Measurements from ENCODE around the gene HSPBP1. TPM values are rescaled to one million over a fixed set of nuclear protein-coding genes. Genes with fewer than 3 reads are reported as not detected.

The HSPBP1 gene
- total RNA-seq, 1 donor from 2014 or later, result 28.6 TPM

DNA sequence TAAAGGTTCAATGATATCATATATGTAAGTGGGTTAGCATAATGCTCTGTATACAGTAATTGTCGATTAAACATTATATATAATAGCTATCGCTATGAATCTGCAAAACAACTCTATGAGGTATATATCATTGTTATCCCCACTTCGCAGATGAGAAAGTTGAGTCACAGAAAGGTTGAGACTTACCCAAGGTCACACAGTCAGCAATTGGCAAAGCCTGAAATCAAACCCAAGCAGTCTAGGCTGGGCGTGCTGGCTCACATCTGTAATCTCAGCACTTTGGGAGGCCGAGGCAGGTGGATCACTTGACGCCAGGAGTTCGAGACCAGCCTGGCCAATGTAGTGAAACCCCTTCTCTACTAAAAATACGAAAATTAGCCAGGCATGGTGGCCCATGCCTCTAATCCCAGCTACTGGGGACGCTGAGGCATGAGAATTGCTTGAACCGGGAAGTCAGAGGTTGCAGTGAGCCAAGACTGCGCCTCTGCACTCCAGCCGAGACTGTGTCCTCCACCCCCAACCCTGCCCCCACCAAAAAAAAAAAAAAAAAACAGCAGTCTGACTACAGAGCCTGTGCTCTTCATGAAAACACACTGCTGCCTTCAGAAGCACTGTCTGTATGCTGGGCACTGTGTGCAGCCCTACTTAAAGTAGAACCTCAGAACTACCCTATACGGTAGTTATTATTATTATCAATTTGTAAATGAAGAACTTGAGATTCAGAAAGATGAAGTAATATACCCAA is 1.3 kb downstream of the HSPBP1 start:
- ATAC-seq, result no peak
- no peak for DNase-seq
- intact Hi-C loops (cut with micrococcal nuclease), result no loop called here

DNA sequence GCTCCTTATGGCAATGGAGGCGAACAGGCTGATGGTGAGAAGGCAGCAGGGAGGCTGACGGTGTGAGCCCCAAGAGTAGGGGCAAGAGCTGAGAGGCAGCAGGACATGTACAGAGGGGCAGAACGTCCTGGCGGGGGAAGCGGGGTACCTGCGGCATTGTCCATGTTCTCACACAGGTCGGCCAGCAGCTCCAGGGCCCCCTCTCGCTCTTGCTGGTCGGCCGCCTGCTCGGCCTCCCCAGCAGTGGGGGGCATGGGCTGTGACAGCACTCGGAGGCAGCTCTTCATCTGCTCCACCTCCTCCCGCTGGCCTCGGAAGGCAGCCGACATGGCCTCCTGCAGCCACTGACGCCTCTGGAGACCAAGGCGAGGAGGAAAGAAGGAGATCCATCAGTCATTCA is 2.4 kb downstream of the HSPBP1 start:
- DNase-seq (no peak), ATAC-seq (no peak)
- intact Hi-C loops (cut with micrococcal nuclease), result no loop called here

DNA sequence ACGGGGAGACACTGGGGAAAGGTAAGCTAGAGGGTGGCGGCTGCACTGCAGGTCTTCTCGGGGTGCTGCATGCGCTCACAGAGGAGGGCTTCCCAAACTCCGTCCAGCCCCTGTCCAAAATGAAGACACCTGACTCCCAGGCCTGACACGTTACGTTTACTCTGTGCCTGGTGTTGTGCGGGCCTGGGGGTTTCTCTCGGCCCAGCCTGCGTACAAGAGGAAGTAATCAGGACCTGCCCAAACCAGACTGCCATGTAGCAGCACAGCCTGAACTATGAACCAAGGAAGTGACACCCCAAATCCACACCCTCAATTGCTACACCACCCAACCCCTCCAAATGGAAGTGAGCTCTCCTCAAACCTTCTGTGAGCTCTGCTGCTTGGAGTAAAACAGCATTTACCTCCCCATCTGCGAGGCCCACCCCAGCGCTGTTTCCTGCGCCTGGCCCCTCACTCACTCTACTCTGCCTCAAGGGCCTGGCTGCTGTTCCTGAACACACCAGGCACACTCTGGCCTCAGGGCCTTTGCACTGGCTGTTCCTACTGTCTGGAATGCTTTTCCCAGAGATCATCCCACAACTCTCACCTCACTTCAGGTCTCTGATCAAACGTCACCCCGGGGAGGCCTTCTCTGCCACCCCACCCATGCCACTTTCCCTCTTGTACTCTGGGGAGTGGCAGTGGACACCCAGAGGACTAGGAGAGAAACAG is 3.0 kb downstream of the HSPBP1 start:
- DNase-seq, result no peak
- intact Hi-C loops (cut with micrococcal nuclease), result no loop called here
- ATAC-seq, result no peak

DNA sequence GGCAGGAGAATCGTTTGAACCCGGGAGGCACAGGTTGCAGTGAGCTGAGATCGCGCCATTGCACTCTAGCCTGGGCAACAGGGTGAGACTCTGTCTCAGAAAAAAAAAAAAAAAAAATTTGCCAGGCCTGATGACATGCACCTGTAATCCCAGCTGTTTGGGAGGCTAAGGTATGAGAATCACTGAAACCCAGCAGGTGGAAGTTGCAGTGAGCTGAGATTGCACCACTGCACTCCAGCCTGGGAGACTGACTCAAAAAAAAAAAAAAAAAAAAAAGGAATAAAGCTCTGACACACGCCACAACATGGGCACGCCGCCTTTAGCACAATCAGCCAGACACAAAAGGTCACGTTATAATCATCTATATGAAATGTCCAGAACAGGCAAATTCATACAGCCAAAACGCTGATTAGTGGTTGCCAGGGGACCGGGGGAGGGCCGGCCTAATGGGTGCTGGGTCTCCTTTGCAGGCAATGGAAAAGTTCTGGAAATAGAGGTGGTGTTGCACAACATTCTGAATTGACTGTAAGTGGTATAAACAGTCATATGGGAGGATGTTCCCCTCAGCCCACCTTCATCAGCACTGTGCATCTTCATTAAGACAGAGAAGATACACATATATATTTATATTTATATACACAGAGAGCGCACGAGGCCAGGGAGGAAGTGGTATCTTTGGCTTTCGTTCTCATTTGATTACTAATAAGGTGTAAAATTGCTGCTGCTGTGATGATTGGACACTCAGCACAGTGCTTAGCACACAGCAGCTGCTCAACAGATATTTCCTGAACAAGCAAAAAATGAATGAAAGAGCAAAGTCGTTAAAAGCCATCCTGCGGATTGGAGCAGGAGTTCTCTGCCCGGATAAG is 3.8 kb downstream of the HSPBP1 start:
- intact Hi-C loops (cut with micrococcal nuclease), result no loop called here
- no peak for ATAC-seq

DNA sequence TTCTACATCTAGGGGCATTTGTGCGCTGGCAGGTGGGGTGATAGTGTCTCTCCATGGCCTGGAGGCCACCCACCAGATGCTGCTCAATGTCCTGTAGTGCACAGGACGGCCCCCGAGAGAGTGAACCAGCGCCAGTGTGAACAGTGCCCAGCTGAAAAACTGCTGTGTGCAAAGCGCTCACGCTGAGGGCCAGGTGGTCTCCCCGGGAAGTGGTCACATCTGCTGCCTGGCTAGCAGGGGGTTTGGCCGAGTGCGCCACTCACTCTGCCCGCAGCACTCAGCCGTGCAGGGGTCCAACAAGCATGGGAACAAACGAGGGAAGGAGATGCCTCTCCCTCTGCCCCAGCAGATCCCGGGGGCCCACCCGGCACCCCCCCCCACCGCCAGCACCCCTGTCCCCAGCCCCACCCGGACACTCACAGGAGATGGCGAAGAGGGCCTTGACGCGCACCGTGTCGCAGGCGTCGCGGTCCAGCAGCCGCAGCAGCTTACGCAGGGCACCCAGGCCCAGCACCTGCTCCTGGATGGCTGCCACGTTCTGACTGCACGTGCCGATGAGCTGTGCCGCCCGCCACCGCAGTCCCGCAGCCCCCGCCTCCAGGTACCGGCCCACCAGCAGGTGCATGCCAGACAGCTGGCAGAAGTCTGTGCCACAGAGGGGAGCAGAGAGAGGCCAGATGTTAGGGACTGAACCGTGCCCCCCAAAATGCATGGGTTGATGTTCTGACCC is 5.8 kb downstream of the HSPBP1 start:
- no peak for DNase-seq
- intact Hi-C loops (cut with micrococcal nuclease), result no loop called here
- no peak for ATAC-seq

More for the DNA sequence above, 3.8 kb downstream of the HSPBP1 start:
- no peak for DNase-seq

DNA sequence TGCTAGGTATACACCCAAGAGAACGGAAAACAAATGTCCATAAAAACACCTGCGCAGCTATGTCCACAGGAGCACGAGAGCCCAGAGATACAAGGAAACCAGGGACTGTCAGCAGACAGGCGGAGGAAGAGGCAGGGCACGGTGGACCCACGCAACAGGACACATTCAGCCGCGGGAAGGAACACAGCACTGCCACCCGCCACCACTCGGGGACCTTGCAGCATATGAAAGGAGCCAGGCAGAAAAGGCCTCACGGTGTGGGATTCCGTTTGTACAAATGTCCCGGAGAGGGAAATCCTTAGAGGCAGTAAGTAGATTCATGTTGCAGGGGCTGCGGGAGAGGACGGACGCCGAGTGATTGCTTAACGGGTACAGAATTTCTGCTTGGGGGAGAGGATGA is 7.8 kb downstream of the HSPBP1 start:
- no peak for ATAC-seq
- no peak for DNase-seq
- intact Hi-C loops (cut with micrococcal nuclease), result no loop called here

DNA sequence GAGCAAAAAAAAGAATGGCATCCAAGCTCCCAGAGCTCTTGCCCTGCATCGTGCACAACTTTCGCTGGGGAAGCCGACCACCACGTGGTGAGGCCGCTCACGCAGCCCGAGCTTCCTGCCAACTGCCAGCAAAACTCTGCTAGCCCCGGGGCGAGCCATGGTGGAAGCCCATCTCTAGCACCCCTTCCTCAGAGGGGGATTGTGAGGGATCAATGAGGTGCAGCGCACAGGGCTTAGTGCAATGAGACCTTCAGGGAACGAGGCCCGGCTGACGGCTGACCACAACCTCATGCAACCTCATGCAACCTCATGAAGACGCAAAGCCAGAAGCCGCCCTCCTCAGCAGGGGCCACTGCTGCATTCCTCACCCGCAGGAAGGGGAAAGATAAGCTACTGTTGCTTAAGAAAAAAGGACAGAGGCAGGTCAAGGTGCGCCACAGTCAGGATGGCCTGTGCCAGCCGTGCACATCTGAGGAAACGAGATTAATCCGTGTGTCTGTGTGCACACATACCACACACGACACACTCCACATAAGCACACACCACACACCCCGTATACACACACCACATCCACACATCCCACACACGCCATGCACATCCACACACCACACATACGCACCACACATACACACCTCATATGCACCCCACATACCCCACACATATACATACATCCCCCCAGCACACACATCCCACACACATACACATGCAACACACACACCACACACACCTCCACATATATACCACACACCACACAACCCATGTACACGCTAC is 9.6 kb downstream of the HSPBP1 start:
- DNase-seq (no peak), ATAC-seq (no peak)
- intact Hi-C loops (cut with micrococcal nuclease), result no loop called here

DNA sequence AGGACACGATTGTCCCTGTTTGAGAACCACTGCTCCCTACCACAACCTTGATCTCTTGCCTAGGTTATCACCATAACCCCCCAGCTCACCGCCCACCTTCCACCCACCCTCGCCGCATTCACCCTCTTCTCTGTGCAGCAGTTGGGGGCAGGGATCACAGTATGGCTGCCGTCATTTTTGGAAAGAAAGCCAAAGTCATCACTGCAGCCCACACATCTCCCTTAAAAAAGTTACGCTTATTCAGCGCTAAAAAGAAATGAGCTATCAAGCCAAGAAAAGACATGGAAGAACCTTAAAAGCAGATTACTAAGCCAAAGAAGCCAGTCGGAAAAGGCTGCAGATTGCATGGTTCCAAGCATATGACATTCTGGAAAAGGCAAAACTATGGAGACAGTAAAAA is 10.6 kb downstream of the HSPBP1 start:
- intact Hi-C loops (cut with micrococcal nuclease), result no loop called here
- no peak for DNase-seq
- ATAC-seq, result no peak

DNA sequence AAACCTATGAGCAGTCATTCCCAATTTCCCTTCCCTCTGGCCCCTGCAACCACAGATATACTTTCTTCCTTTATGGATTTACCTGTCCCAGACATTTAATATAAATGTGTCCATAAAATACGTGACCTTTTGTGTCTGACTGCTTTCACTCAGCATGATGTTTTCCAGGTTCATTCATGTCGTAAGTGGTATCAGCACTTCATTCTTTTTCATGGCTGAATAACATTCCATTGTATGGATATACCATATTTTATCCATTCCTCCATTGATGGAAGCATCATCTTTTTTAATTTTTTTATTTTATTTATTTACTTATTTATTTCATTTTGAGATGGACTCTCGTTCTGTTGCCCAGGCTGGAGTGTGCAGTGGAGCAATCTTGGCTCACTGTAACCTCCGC is 13.1 kb downstream of the HSPBP1 start:
- DNase-seq (no peak), ATAC-seq (no peak)
- intact Hi-C loops (cut with micrococcal nuclease), result no loop called here

DNA sequence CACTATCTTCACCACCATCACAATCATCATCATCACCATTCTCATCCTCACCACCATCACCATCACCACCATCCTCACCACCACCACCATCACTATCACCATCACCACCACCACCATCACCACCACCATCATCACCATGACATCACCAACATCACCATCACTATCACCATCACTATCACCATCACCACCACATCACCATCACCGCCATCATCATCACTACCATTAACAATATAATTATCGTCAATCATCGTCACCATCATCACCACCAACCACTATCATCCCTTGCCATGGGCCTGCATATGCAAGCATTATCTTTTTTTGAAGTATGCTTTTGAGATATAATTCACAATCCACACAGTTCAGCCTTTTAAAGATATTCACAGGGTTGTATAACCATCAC is 13.5 kb downstream of the HSPBP1 start:
- DNase-seq (no peak), ATAC-seq (no peak)
- intact Hi-C loops (cut with micrococcal nuclease), result no loop called here

DNA sequence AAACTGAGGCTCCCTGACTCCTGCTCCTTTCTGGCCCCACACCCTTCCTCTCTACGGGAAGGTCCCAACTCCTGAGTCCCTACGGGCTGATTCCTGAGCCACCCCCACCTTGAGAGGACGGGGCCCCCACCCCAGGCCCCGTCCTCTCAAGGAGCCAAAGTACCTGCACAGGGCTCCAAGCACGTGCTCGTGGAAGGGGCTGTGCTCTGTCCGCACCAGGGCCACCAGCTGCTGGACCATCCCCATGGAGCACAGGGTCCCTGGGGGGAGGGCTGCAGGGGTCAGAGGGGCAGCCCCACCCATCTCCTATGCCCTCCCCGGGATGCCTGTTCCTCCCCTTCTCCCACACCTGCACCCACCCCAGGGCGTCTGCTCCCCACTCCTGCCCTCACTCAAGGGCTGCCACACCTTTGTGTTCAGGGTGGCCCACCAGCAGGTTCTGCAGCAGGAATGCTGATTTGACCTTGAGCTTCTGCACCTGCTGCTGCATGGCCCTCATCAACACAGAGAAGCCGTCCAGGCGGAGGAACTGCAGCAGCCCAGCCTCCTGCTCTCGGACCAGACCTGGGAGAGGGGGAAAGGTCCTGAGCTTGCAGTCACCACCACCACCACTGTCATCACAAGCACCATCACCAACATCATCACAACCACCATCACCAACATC is 14.1 kb downstream of the HSPBP1 start:
- ATAC-seq (no peak), DNase-seq (no peak)
- intact Hi-C loops (cut with micrococcal nuclease), result no loop called here

DNA sequence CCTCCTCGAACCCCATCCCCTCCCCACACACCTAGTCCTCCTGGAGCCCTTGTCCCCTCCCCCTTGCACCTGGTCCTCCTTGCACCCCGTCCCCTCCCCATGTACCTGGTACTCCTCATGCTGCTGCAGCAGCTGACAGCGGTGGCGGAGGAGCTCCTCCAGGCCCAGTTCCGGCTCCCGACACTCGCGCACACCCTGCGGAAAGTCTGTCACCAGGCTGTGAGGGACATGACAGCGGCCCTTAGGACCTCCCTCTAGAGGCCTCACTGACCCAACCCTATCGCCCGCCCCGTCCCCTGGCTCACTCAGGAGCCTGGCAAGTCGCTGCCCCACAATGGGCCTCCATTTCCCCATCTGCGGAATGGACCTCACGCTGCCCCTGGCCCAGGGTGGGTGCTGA is 14.7 kb downstream of the HSPBP1 start:
- DNase-seq, result no peak
- no peak for ATAC-seq
- intact Hi-C loops (cut with micrococcal nuclease), result no loop called here

DNA sequence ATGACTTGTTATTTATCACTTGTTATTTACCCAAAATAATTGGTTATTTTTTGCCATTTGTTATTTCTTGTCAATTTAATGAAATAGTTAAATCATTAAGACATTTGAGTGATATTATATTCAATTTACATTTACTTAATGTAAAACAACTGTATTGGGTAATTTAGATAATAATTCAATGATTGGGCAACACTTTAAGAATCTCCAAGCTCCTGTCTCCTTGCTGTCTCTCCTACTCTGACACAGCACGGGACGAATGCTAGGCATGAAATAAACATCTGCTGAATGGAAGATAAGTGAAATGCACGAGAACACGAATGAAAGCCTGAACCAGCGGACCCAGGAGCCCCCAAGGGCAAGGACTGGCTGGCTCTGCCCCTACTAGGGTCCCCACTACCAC is 15.4 kb downstream of the HSPBP1 start:
- intact Hi-C loops (cut with micrococcal nuclease), result no loop called here
- no peak for ATAC-seq
- no peak for DNase-seq

DNA sequence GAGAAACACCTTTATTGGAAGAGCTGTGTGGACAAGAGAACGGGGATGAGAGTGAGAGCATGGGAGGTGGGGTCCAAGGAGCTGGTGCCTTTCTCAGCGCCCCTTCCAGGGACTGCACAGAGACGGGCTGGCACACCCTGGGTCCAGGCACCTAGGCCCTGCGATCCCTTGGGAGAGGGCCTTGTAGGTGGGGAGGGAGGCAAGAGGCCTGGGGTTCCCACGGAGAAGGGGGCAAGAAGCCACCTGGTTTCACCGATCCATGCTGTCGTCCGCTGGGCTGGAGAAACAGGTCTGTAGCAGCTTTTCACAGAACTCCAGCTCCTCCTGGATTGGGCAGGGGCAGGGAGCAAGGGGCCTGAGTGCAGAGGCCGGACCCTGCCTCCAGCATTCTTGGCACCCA is 17.6 kb downstream of the HSPBP1 start:
- no peak for DNase-seq
- intact Hi-C loops (cut with micrococcal nuclease), result no loop called here
- no peak for ATAC-seq

DNA sequence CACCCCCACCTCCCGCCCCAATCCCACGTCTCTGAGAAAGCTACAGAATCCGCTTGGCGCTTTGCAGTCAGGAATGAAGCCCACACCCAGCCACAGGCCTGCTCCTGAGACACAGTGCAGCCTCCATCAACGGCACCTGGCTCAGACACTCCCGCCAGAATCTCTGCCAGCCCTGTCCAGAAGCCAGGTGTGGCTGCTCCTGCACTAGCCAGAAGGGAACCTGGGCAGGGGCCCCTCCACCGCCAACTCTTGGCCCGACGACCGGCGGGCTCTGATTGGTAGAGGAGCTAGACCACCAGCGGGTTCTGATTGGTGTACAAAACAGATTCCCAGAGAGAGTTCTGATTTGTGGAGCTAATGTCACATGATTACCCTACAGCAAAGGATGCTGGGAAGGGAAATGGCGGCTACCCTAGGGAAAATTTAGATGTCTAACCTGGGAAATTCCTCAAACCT is 18.2 kb downstream of the HSPBP1 start:
- intact Hi-C loops (cut with micrococcal nuclease), result no loop called here
- DNase-seq (no peak), ATAC-seq (no peak)

DNA sequence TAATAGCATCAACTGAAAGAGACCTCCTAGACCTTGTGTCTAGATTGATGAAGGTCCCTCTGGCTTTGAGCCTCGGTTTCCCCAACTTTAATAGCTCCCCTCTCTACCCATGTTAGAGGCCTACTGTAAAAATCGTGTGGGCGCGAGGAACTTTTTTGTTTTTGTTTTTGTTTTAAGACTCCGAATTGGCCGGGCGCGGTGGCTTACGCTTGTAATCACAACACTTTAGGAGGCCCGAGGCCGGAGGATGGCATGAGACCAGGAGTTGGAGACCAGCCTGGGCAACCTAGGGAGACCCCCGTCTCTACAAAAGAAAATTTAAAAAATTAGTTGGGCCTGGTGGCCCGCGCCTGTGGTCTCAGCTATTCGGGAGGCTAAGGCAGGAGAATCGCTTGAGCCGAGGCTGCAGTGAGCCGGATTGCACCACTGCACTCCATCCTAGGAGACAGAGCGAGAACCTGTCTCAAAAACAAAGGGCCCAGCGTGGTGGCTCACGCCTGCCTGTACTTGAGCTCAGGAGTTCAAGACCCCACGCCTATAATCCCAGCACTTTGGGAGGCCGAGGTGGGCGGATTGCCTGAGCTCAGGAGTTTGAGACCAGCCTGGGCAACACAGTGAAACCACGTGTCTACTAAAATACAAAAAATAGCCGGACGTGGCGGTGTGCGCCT is 20.2 kb downstream of the HSPBP1 start:
- ATAC-seq, result no peak
- DNase-seq, result peak; percentile 53
- intact Hi-C loops (cut with micrococcal nuclease), result no loop called here

DNA sequence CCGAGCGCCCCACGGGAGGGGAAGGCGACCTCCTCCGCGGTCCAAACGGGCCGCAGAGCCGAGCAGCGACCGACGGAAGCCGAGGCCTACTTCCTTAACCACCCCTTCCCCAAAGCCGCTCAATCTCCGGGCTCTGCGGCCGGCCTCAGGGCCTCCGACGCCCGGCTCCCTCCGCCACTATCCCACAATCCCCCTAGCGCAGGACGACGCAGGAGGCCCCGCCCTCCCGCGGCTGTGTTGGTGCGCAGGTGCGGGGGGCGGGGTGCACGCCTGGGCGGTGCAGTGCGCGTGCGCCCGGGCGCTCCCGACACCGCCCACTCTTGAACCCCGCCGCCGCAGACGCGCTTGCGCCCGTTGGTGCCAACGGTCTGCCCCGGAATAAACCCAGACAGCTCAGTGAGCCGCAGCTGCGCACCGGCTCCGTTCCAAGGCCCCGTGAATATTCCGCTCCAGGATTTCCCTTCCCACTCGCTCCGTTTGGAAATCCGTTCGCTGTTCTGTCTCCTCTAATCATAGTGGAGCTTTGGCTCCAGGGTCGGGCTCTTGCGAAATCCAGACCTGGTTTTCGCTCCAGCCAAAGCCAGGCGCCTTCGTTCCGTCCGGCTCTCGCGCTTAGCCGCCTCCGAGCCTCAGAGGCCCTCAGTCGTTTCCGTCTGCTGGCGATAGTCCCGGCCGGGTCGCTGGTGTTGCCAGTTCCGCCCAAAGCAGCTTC is 20.9 kb downstream of the HSPBP1 start, which contains the start of gene PPP6R1:
Gene PPP6R1 (minus strand): TSS at position 190 of the 712 bp plus-strand sequence. CDS start 11,914 bp downstream, outside the sequence.
- peak; percentile 98 for DNase-seq
- intact Hi-C loops (cut with micrococcal nuclease), result no loop called here
- peak; percentile 94 for ATAC-seq
